Endothelial cell of umbilical vein (primary cell): ENCODE measurements around the gene CDH23. TPM values are rescaled to one million over a fixed set of nuclear protein-coding genes. Genes with fewer than 3 reads are reported as not detected.

Experiments
- BruUV-seq: library from RNA; stranded (reverse); fragments of 400-500 nt; replicated peaks from 2 replicates; lab custom pipeline; 2021; lab: Mats Ljungman, UMichigan
- CTCF ChIA-PET: fragments of 300-600, 350-600 bp; sonication (Branson Sonifier 250); formaldehyde crosslinking; loops from one replicate; lab custom pipeline; 2021; ENCODE audit warnings: antibody characterized with exemption, inconsistent platforms; lab: Charles Lee
- POLR2A ChIA-PET: fragments of 300-600, 350-600 bp; sonication (Branson Sonifier 250); formaldehyde crosslinking; loops from one replicate; lab custom pipeline; 2021; ENCODE audit warnings: antibody characterized with exemption, inconsistent platforms; lab: Charles Lee
- DNase-seq: peaks from one replicate; pipeline ENCODE4 v3.0.0-alpha.2; 2011; ENCODE audit warnings: low read depth, low spot score
- FAIRE-seq: peaks from 2 replicates; lab custom pipeline; 2011; peaks lifted over from hg19 to GRCh38; lab: Jason Lieb, UNC
- H2AFZ ChIP-seq: 2 replicates; pipeline ENCODE4 v1.6.0; 2012; ENCODE audit warnings: low read depth, low read length, control low read depth, inconsistent platforms
- H3K27ac ChIP-seq: 2 replicates; pipeline ENCODE4 v1.5.1; 2011; ENCODE audit warnings: low read depth, mild to moderate bottlenecking, control low read depth, low read length, moderate library complexity; ENCODE audit not compliant: insufficient read depth
- H3K27me3 ChIP-seq, 2 experiments: 2 replicates each; pipeline versions ENCODE4 v1.6.0 to v1.6.1; 2011; ENCODE audit warnings: low read length in 2 of 2, mixed read lengths in 1 of 2; ENCODE audit not compliant: control insufficient read depth in 2 of 2, insufficient read depth in 2 of 2
- H3K36me3 ChIP-seq, 2 experiments: 2 replicates in 1 of 2; 3 replicates in 1 of 2; pipeline ENCODE4 v1.5.1; 2011; ENCODE audit warnings: low read length in 2 of 2, mild to moderate bottlenecking in 1 of 2, moderate library complexity in 1 of 2; ENCODE audit not compliant: control insufficient read depth in 2 of 2, insufficient read depth in 2 of 2; ENCODE audit errors: extremely low read depth in 1 of 2
- H3K4me1 ChIP-seq: 3 replicates; pipeline ENCODE4 v1.5.1; 2011; ENCODE audit warnings: mild to moderate bottlenecking, low read length; ENCODE audit not compliant: control insufficient read depth, insufficient read depth; ENCODE audit errors: extremely low read depth
- H3K4me2 ChIP-seq: 2 replicates; pipeline ENCODE4 v1.6.1; 2011; ENCODE audit warnings: low read length, control low read depth, mixed read lengths; ENCODE audit not compliant: insufficient read depth
- H3K4me3 ChIP-seq, 3 experiments: fragments of 200-600 bp in 1 of 3; sonication (generic), shearing (Covaris generic) in 1 of 3; replicated peaks in 1 of 3; 2 replicates each; pipeline ENCODE4 v1.5.1; 2011 to 2016; ENCODE audit warnings: control low read depth in 3 of 3, low read length in 3 of 3, mild to moderate bottlenecking in 2 of 3, inconsistent platforms in 1 of 3, low read depth in 1 of 3, moderate library complexity in 1 of 3; ENCODE audit not compliant: insufficient read depth in 1 of 3
- H3K79me2 ChIP-seq: 2 replicates; pipeline ENCODE4 v1.6.0; 2012; ENCODE audit warnings: low read length, inconsistent platforms; ENCODE audit not compliant: control insufficient read depth, insufficient read depth
- H3K9ac ChIP-seq: replicated peaks from 2 replicates; pipeline ENCODE3; 2011; ENCODE audit warnings: low read length, control low read depth; ENCODE audit not compliant: insufficient read depth; ENCODE audit errors: extremely low read depth
- H3K9me1 ChIP-seq: replicated peaks from 3 replicates; pipeline ENCODE4 v1.6.0; 2011; ENCODE audit warnings: mild to moderate bottlenecking, low read length; ENCODE audit not compliant: control insufficient read depth, insufficient read depth; ENCODE audit errors: extremely low read depth
- H3K9me3 ChIP-seq: replicated peaks from 2 replicates; pipeline ENCODE4 v1.5.1; 2012; ENCODE audit warnings: low read length, inconsistent platforms; ENCODE audit not compliant: control insufficient read depth, insufficient read depth
- H4K20me1 ChIP-seq: replicated peaks from 2 replicates; pipeline ENCODE3; 2011; ENCODE audit warnings: mild to moderate bottlenecking, low read length; ENCODE audit not compliant: control insufficient read depth, insufficient read depth; ENCODE audit errors: extremely low read depth
- CTCF ChIP-seq, 2 donors: IDR thresholded peaks; 1 replicate in 1 of 2; 2 replicates in 1 of 2; pipeline ENCODE4 v1.5.1; 2011; ENCODE audit warnings: low read length in 2 of 2, mild to moderate bottlenecking in 2 of 2, moderate library complexity in 2 of 2, control low read depth in 1 of 2, inconsistent platforms in 1 of 2, low read depth in 1 of 2; ENCODE audit not compliant: insufficient read depth in 1 of 2; ENCODE audit errors: extremely low read depth in 1 of 2
- EZH2 ChIP-seq: IDR thresholded peaks from 2 replicates; pipeline ENCODE4 v1.6.1; 2012; ENCODE audit warnings: borderline replicate concordance, low read depth, mild to moderate bottlenecking, moderate library complexity, low read length, inconsistent platforms; ENCODE audit not compliant: severe bottlenecking
- FOS ChIP-seq: IDR thresholded peaks from 2 replicates; pipeline ENCODE4 v1.6.1; 2011; ENCODE audit warnings: mild to moderate bottlenecking, low read length, moderate library complexity, borderline replicate concordance; ENCODE audit not compliant: insufficient read depth
- GATA2 ChIP-seq: IDR thresholded peaks from 2 replicates; pipeline ENCODE4 v1.7.0; 2011; ENCODE audit warnings: low read depth, mild to moderate bottlenecking, moderate library complexity, mixed read lengths, low read length; ENCODE audit not compliant: insufficient read length, insufficient read depth
- JUN ChIP-seq: IDR thresholded peaks from 2 replicates; pipeline ENCODE4 v1.6.1; 2011; ENCODE audit warnings: borderline replicate concordance, low read depth; ENCODE audit not compliant: insufficient read length, insufficient read depth
- MYC ChIP-seq: IDR thresholded peaks from one replicate; pipeline ENCODE4 v1.6.1; 2011; ENCODE audit warnings: mild to moderate bottlenecking, low read depth, low read length
- POLR2A ChIP-seq: IDR thresholded peaks from 2 replicates; pipeline ENCODE4 v1.6.1; 2012; ENCODE audit warnings: low read depth, mild to moderate bottlenecking, control low read depth, low read length
- POLR2AphosphoS5 ChIP-seq: IDR thresholded peaks from 2 replicates; pipeline ENCODE4 v1.6.1; 2012; ENCODE audit warnings: low read depth, mild to moderate bottlenecking, control low read depth, low read length, moderate library complexity; ENCODE audit not compliant: insufficient read depth
- dilution Hi-C: fragments of 300-500 bp; cut with MboI; formaldehyde crosslinking; loops from one replicate; pipeline ENCODE4 v1.15.0; 2019; ENCODE audit warnings: low sequenced_read_pairs; ENCODE audit not compliant: extremely low pct_ligation_motif_present
- intact Hi-C: fragments of 100-400 bp; cut with micrococcal nuclease; formaldehyde crosslinking; loops from one replicate; pipeline ENCODE4 v1.10.0; 2022
- polyA plus RNA-seq, 4 experiments: library from polyadenylated mRNA; depleted of rRNA in 3 of 4; stranded (reverse) in 3 of 4; unstranded in 1 of 4; fragments of >200 nt; gene quantifications; 2 replicates each; pipeline versions ENCODE4 v1.2.1 to v1.2.3, GENCODE V29; 2011 to 2012; ENCODE audit warnings: missing spikeins in 1 of 4
- total RNA-seq: library from RNA; stranded (reverse); gene quantifications from 2 replicates; pipeline ENCODE4 v1.2.3, GENCODE V29; 2021
- TF ChIP-seq, protein P1 (sequence below): IDR thresholded peaks from 2 replicates; pipeline ENCODE4 v1.6.1; 2011; ENCODE audit not compliant: insufficient read depth, insufficient read length

CDH23 gene
- total and polyA plus RNA-seq, 2 donors (not counting 3 experiments of a cell fraction or from before 2014, with no cell fraction given), result not detected

DNA sequence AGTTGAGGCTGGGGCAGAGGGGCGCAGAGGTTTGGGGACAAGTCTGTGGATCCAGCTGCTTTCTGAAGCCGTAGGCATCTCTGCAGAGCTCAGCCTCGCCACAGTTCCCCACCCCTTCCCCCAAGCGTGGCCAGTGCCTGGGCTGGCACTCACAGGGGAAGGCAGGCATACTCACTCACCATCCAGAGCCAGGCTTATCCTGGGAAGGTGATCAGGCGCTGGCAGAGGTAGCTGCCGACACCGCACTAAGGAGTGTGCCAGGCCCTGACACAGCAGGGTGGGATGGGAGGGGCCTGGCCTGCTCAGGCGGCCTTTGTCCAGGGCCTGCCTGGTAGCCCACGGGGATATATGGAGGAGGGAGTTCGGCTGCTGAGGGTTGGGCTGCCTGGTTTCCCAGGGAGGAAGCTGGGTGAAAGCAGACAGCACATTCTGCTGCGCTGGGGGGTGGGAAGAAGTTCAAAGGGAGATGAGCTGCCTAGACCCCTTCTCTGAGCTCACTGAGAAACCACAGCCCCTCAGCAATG, 360.7 kb downstream of the CDH23 start:
- no peak for TF ChIP-seq CTCF (IDR thresholded peaks at IDR 0.05; ENCODE audit: extremely low read depth in 1 of 2, insufficient read depth in 1 of 2, low read depth in 1 of 2, low read length in 2 of 2)
- no TSS peak for BruUV-seq
- FAIRE-seq, result no peak
- dilution Hi-C loops, result no loop called here
- DNase-seq, result no peak
- Histone ChIP-seq H3K79me2 (no peaks in the 10 kb centered on the region), H3K36me3 (no peaks in the 10 kb centered on the region), H3K27ac (no peak overlapping the region), H3K4me1 (no peaks in the 10 kb centered on the region), H3K9me3 (no peaks in the 10 kb centered on the region), H3K9me1 (no peaks in the 10 kb centered on the region), H3K9ac (no peak overlapping the region), H3K27me3 (peaks cover 6 to 9% of the 10 kb centered on the region in 2 experiments), H3K4me2 (no peak overlapping the region), H4K20me1 (no peaks in the 10 kb centered on the region), H2AFZ (no peak overlapping the region), H3K4me3 (no peak overlapping the region)
- intact Hi-C loops, result no loop called here
- ChIA-PET POLR2A (interaction anchor here (1.3 kb wide), 1 partner anchor 10 kb away, joined by 3 read pairs; no protein-coding TSS in a partner anchor), CTCF (interaction anchor here (1.3 to 2.2 kb wide), 3 partner anchors 9 to 16 kb away, joined by 3 to 8 read pairs (median 4); partner anchors contain the start of gene VSIR)

- intact Hi-C loops, result no loop called here
- Histone ChIP-seq H3K4me1 (no peaks in the 10 kb centered on the region), H3K9ac (no peak overlapping the region), H3K4me3 (no peak overlapping the region), H3K79me2 (no peaks in the 10 kb centered on the region), H3K9me3 (no peaks in the 10 kb centered on the region), H3K9me1 (no peaks in the 10 kb centered on the region), H3K27me3 (peaks cover 3 to 4% of the 10 kb centered on the region in 2 experiments), H2AFZ (no peak overlapping the region), H4K20me1 (no peaks in the 10 kb centered on the region), H3K4me2 (no peak overlapping the region), H3K27ac (no peak overlapping the region), H3K36me3 (no peaks in the 10 kb centered on the region)
- dilution Hi-C loops, result no loop called here
- ChIA-PET CTCF (interaction anchor here (1.0 kb wide), 1 partner anchor 12 kb away, joined by 5 read pairs; the partner anchor contains the start of gene VSIR), POLR2A (no interaction called here)
- DNase-seq, result no peak
- no peak for FAIRE-seq
- TF ChIP-seq, protein P1, sequence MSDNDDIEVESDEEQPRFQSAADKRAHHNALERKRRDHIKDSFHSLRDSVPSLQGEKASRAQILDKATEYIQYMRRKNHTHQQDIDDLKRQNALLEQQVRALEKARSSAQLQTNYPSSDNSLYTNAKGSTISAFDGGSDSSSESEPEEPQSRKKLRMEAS, result no peak
- TF ChIP-seq GATA2, result no peak
- TF ChIP-seq POLR2A, result no peak
- TF ChIP-seq CTCF (IDR thresholded peaks at IDR 0.05; ENCODE audit: extremely low read depth in 1 of 2, insufficient read depth in 1 of 2, low read depth in 1 of 2, low read length in 2 of 2), result no peak
- TF ChIP-seq MYC, result no peak
- no peak for TF ChIP-seq POLR2AphosphoS5
- no peak for TF ChIP-seq EZH2
- no peak for TF ChIP-seq JUN
- no peak for TF ChIP-seq FOS
- BruUV-seq, result no TSS peak
Observed at GRCh38 chr10:71761105-71761511, 364.4 kb downstream of the CDH23 start.
